ENCODE measurements around the gene PROSER3.

Gene PROSER3

DNA sequence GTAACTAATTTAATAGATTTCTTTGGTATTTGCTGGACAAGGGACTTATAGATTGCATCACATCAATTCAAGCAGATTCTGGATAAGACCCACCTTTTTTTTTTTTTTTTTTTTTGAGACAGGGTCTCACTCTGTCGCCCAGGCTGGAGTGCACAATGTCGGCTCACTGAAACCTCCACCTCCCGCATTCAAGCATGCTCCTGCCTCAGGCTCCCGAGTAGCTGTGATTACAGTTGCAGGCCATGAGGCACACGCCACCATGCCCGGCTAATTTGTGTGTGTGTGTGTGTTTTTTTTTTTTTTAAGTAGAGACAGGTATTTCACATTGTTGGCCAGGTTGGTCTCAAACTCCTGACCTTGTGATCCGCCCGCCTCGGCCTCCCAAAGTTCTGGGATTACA is 58.9 kb downstream of the PROSER3 start:
- DNase-seq (ENCODE audit: low read depth in 3 of 3, low spot score in 1 of 3) = no peak

GRCh38 chr19:35818445-35818844 is 60.5 kb downstream of the PROSER3 start:
- no peak for DNase-seq (ENCODE audit: low read depth in 3 of 3, low spot score in 1 of 3)

Data from stimulated activated CD4-positive, alpha-beta T cell treated with anti-CD3 and anti-CD28 coated beads, TNF-alpha, amount 100 ng/mL, for 1 hour (primary cell).